Epithelial cell of proximal tubule (primary cell): ENCODE measurements around the gene SNX19. TPM values are rescaled to one million over a fixed set of nuclear protein-coding genes. Genes with fewer than 3 reads are reported as not detected.
"Not testable (repeated sequence)": the region's sequence is repeated elsewhere in the genome, so short reads cannot be mapped to it uniquely, and the experiment has no call there.

Experiments
- DNase-seq: peaks from one replicate; pipeline ENCODE4 v3.0.0-alpha.2; 2011; ENCODE audit warnings: low read depth
- H3K4me3 ChIP-seq: 2 replicates; pipeline ENCODE4 v1.5.1; 2011; ENCODE audit warnings: low read depth, mild to moderate bottlenecking, low read length
- total RNA-seq: library from RNA; depleted of rRNA; stranded (reverse); fragments of >200 nt; gene quantifications from 2 replicates; pipeline ENCODE4 v1.2.3, GENCODE V29; 2015
- TF ChIP-seq, protein P1 (sequence below): conservative IDR thresholded peaks from 2 replicates; pipeline ENCODE4 v1.5.1; 2012; ENCODE audit warnings: low read depth, mild to moderate bottlenecking, low read length

Gene SNX19
- total RNA-seq, 1 donor from 2014 or later = 43.5 TPM

DNA sequence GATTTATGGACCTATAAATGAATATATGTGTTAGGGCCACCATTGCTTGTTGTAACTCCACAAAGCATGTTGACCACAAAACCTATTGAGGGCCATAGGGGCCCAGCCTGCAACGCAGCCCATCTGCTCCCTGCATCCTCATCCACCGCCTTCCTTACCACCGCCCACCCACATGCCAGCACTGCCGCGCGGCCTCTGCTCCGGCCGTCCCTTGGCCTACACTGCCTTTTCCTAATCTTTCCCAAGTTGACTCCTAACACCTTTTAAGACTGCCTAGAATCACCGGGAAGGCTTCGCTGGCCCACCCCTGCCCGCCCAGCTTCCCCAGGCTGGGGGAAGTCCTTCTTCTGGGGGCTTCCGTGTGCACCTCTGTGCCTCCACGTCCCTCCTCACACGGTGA lies 55.0 kb downstream of the SNX19 start:
- H3K4me3 ChIP-seq = no peak overlapping the region
- TF ChIP-seq, protein P1, sequence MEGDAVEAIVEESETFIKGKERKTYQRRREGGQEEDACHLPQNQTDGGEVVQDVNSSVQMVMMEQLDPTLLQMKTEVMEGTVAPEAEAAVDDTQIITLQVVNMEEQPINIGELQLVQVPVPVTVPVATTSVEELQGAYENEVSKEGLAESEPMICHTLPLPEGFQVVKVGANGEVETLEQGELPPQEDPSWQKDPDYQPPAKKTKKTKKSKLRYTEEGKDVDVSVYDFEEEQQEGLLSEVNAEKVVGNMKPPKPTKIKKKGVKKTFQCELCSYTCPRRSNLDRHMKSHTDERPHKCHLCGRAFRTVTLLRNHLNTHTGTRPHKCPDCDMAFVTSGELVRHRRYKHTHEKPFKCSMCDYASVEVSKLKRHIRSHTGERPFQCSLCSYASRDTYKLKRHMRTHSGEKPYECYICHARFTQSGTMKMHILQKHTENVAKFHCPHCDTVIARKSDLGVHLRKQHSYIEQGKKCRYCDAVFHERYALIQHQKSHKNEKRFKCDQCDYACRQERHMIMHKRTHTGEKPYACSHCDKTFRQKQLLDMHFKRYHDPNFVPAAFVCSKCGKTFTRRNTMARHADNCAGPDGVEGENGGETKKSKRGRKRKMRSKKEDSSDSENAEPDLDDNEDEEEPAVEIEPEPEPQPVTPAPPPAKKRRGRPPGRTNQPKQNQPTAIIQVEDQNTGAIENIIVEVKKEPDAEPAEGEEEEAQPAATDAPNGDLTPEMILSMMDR = no peak
- no peak for DNase-seq

DNA sequence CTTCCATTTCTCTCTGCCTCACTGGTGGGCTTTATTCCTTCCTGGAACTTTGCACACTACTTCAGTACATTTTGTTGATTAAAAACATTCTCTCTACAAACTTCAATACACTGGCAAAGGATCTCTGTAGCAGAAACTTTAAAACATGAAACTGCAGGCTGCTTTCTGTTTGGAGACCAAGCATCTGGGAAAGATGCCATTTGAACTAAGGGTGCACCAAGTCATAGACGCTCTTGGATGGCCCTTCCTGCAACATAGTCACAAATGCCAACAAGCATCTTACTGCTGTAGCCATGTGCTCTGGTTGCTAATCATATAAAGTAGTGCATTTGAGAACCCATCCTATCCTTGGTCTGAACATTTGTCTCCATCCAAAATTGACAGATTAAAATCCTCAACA lies 56.4 kb downstream of the SNX19 start:
- TF ChIP-seq, protein P1 = no peak

DNA sequence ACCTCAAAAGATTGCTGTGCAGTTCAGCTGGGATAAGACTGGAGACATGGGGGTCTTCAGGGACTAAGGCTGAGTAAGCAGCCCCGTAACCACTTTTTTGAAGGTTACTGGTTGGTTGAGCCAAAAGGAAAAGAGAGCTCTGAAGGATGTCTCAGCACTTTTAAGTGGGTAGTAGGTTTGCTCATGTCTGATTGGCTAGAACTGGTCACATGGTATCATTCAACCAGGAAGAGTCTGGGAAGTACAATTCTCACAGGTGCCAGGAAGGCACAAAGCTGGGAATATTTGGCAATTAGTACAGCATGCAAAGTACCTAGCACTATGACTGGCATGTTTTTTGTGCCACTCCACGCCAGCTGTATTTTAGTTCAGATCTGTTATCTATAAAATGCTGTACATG lies 58.1 kb downstream of the SNX19 start:
- DNase-seq = no peak
- H3K4me3 ChIP-seq = no peak overlapping the region
- TF ChIP-seq, protein P1 = no peak

More for the DNA sequence above, 56.4 kb downstream of the SNX19 start:
- H3K4me3 ChIP-seq = no peak overlapping the region
- no peak for DNase-seq

DNA sequence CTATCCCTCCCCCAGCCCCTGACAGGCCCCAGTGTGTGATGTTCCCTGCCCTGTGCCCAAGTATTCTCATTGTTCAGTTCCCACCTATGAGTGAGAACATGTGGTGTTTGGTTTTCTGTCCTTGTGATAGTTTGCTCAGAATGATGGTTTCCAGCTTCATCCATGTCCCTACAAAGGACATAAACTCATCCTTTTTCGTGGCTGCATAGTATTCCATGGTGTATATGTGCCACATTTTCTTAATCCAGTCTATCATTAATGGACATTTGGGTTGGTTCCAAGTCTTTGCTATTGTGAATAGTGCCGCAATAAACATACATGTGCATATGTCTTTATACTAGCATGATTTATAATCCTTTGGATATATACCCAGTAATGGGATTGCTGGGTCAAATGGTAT lies 60.6 kb downstream of the SNX19 start:
- not testable (repeated sequence) for H3K4me3 ChIP-seq, DNase-seq

DNA sequence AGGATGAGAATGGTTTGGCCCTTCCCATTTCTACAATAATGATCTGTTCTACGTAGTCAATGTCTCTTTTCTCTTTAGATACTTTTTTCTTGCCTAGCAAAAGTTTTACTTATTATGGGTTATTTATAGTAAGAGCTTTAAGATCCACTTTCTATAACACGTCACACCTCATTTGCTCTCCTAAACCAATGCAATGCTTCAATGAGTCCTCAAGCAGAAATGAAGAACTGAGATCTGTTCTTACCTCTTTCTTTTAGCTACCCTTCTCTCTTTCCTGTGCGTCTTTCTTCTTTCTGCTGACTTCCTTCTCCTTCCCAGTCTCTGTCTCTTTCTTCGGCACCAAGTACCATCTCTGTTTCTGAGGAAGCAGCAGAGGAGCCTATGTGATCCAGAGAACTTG lies 61.8 kb downstream of the SNX19 start:
- TF ChIP-seq, protein P1 = no peak
- DNase-seq = no peak
- no peak overlapping the region for H3K4me3 ChIP-seq

DNA sequence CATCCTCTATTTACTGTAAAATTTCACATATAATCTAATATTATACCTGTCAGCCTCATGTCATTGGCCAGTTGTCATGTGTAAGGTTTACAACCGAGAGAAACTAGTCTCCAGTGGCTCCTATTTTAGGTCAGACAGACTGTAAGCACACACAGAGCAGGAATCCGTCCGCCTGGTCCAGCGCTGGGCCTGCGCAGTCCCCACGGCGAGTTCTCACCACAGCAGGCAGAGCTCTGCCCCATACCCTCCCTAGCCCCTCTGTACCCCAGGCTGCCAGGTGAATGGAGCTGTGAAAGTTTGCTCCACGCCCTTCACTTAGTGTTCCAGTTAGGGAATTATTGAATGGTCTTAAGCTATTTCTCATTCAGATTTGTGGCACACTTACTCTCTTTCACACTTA lies 63.7 kb downstream of the SNX19 start:
- H3K4me3 ChIP-seq = no peak overlapping the region
- no peak for DNase-seq
- TF ChIP-seq, protein P1 = no peak

DNA sequence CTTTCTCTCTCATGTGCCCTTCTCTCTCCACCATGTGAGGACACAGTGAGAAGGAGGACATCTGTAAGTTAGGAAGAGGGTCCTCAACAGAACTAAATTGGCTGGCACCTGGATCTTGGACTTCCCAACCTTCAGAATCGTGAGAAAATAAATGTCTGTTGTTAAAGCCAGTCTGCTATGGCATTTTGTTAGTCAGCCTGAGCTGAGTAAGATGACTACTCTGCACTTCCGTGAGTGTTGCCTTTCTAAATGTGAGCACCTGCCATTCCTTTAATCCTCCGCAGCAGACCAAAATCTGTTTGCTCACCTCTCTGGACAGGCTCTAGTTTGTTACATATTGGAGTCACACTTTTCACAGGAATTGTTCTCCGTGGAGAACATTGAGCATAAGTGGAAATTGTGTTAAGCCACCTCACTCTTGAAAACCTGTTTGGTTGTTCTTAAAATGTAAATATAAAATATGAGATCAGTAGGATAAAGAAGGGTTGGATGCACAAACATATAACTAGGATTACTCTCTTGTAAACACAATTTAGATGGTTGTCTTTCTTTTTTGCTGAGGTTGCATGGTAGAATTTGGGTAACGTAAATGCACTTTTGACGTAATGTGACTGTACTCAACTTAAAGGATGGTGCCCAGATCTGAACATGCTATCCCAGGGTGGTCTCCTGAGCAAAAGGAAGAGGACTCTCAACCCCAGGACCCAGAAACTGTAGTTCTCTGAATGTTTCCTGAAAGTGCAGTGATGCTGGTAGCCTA lies 65.9 kb downstream of the SNX19 start:
- H3K4me3 ChIP-seq = no peak overlapping the region
- TF ChIP-seq, protein P1 = no peak
- DNase-seq = no peak
